OCI-LY1 (cell line): ENCODE data around the gene BOK.

Experiments used
- CTCF ChIP-seq: fragments of 200-600 bp; sonication (generic), shearing (Covaris generic); IDR thresholded peaks from 2 replicates; pipeline ENCODE4 v1.5.1; 2017; ENCODE audit warnings: mild to moderate bottlenecking, antibody characterized with exemption, low read length, moderate library complexity, mixed read lengths
- EZH2 ChIP-seq: fragments of 200-600 bp; sonication (generic), shearing (Covaris generic); IDR thresholded peaks from 2 replicates; pipeline ENCODE4 v1.8.0; 2017; ENCODE audit warnings: borderline replicate concordance, mixed run types, mild to moderate bottlenecking, antibody characterized with exemption, low read length, moderate library complexity, mixed read lengths

- TF ChIP-seq CTCF, result no peak
- TF ChIP-seq EZH2, result no peak
Measured at GRCh38 chr2:241547781-241548450, 10.6 kb upstream of the BOK start.
